ENCODE results near the gene TLE3.

TLE3 gene

DNA sequence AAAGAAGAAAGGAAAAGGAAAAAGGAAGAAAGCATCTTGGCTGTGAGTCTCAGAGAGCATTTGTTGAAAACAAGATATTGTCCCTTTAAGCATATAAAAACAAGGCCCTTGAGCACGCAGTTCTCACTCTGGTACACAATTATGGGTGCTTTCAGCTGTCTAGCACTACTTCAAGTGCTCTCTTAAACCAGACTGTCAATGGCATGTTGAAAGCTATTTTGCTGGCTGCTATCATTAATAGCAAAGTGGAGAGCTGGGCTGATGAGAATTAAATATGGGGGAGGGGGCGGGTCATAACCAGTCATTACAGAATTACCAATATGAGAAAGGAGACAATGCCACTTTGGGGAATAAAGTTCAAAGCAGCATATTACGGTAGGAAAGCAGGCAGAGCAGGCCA is 9.3 kb downstream of the TLE3 start:
- no peak for DNase-seq (ENCODE audit: low read depth)
- TF ChIP-seq, protein P1, sequence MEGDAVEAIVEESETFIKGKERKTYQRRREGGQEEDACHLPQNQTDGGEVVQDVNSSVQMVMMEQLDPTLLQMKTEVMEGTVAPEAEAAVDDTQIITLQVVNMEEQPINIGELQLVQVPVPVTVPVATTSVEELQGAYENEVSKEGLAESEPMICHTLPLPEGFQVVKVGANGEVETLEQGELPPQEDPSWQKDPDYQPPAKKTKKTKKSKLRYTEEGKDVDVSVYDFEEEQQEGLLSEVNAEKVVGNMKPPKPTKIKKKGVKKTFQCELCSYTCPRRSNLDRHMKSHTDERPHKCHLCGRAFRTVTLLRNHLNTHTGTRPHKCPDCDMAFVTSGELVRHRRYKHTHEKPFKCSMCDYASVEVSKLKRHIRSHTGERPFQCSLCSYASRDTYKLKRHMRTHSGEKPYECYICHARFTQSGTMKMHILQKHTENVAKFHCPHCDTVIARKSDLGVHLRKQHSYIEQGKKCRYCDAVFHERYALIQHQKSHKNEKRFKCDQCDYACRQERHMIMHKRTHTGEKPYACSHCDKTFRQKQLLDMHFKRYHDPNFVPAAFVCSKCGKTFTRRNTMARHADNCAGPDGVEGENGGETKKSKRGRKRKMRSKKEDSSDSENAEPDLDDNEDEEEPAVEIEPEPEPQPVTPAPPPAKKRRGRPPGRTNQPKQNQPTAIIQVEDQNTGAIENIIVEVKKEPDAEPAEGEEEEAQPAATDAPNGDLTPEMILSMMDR (conservative IDR thresholded peaks at IDR 0.05; ENCODE audit: low read length), result no peak
- no peak overlapping the region for H3K4me3 ChIP-seq (ENCODE audit: low read length)

GRCh38 chr15:70087708-70088352 is 9.9 kb downstream of the TLE3 start:
- no peak overlapping the region for H3K4me3 ChIP-seq (ENCODE audit: low read length)
- TF ChIP-seq, protein P1 (conservative IDR thresholded peaks at IDR 0.05; ENCODE audit: low read length), result no peak
- DNase-seq (ENCODE audit: low read depth), result no peak

GRCh38 chr15:70086636-70087035 is 11.1 kb downstream of the TLE3 start:
- TF ChIP-seq, protein P1 (conservative IDR thresholded peaks at IDR 0.05; ENCODE audit: low read length), result no peak
- H3K4me3 ChIP-seq (ENCODE audit: low read length), result no peak overlapping the region
- DNase-seq (ENCODE audit: low read depth), result no peak

- TF ChIP-seq, protein P1 (conservative IDR thresholded peaks at IDR 0.05; ENCODE audit: low read length), result no peak
- H3K4me3 ChIP-seq (ENCODE audit: low read length), result no peak overlapping the region
- no peak for DNase-seq (ENCODE audit: low read depth)
Observed at GRCh38 chr15:70084461-70084860, 13.3 kb downstream of the TLE3 start.

- no peak for DNase-seq (ENCODE audit: low read depth)
- no peak overlapping the region for H3K4me3 ChIP-seq (ENCODE audit: low read length)
- TF ChIP-seq, protein P1 (conservative IDR thresholded peaks at IDR 0.05; ENCODE audit: low read length), result no peak
Observed at GRCh38 chr15:70083946-70084345, 13.8 kb downstream of the TLE3 start.

DNA sequence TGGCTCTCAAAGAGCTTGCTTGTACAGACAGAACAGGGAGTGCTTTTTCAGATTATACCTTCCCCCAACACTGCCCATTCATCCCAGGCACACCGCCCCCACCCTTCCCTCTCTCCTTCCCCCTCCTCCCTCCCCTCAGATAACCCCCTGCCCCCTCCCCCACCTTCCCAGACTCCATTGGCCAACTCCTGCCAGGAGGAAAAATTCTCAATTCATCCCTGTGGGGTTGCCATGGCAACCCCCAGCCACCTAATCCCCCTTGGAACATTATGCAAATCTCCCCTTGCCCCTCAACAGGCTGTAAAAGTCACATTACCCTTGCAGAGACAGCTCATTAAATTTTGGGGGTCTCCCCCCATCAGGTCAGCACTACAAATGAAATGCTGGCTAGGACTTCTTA is 14.3 kb downstream of the TLE3 start:
- H3K4me3 ChIP-seq (ENCODE audit: low read length), result no peak overlapping the region
- DNase-seq (ENCODE audit: low read depth), result no peak
- TF ChIP-seq, protein P1 (conservative IDR thresholded peaks at IDR 0.05; ENCODE audit: low read length), result no peak

DNA sequence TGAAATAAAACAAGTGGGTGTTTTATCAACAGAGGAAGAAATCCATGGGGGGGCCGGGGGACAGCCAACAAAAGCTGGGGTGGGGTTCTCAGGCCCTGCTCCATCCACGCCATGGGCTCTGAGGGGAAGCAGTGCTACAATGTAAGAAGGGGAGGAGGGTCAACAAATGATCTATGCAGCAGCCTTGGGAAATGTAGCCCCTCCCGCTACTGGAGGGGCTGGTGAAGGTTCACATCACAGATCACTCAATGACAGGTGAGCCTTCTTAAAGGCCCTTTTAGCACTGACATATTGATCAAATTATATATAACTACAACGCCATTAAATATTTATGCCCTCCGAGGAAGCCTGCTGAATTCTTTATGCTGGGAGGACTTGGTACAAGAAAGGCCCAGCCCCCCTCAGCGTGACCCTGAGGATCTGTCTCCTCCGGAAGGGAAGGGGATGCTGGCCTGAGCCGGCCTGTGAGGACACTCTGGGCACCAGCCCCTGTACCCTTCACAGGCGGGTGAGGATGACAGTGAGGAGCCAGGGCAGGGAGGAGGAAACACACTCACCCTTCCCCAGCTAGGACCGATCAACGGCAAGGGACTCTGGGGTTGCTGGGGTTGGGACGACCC is 15.3 kb downstream of the TLE3 start:
- no peak for DNase-seq (ENCODE audit: low read depth)
- TF ChIP-seq, protein P1 (conservative IDR thresholded peaks at IDR 0.05; ENCODE audit: low read length), result no peak
- H3K4me3 ChIP-seq (ENCODE audit: low read length), result no peak overlapping the region

Measured in AG10803 (cell line).